Loucy (cell line): ENCODE measurements around the gene LFNG.

ENCODE experiments used
- EZH2phosphoT487 ChIP-seq: fragments of 200-600 bp; IDR thresholded peaks from 2 replicates; pipeline ENCODE4 v1.6.1; 2018; ENCODE audit warnings: antibody characterized with exemption, mild to moderate bottlenecking, moderate library complexity, borderline replicate concordance
- TF ChIP-seq, protein P1 (sequence below): fragments of 200-600 bp; sonication (generic); conservative IDR thresholded peaks from 2 replicates; pipeline ENCODE4 v1.5.1; 2014; ENCODE audit warnings: mild to moderate bottlenecking, antibody characterized with exemption, low read length

GRCh38 chr7:2544541-2545188, 25.1 kb downstream of the LFNG start:
- TF ChIP-seq, protein P1, sequence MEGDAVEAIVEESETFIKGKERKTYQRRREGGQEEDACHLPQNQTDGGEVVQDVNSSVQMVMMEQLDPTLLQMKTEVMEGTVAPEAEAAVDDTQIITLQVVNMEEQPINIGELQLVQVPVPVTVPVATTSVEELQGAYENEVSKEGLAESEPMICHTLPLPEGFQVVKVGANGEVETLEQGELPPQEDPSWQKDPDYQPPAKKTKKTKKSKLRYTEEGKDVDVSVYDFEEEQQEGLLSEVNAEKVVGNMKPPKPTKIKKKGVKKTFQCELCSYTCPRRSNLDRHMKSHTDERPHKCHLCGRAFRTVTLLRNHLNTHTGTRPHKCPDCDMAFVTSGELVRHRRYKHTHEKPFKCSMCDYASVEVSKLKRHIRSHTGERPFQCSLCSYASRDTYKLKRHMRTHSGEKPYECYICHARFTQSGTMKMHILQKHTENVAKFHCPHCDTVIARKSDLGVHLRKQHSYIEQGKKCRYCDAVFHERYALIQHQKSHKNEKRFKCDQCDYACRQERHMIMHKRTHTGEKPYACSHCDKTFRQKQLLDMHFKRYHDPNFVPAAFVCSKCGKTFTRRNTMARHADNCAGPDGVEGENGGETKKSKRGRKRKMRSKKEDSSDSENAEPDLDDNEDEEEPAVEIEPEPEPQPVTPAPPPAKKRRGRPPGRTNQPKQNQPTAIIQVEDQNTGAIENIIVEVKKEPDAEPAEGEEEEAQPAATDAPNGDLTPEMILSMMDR: no peak
- TF ChIP-seq EZH2phosphoT487: no peak
